Parathyroid adenoma (tissue), 2 donors: ENCODE measurements around the gene ARNT2.

ENCODE experiments used
- H2AFZ ChIP-seq: fragments of 300-600 bp; sonication (generic); one replicate; pipeline ENCODE4 v1.7.0; 2017; ENCODE audit warnings: antibody characterized with exemption, mild to moderate bottlenecking
- H3K27ac ChIP-seq: fragments of 300-600 bp; sonication (generic); one replicate; pipeline ENCODE4 v1.7.0; 2017
- H3K27me3 ChIP-seq: fragments of 300-600 bp; sonication (generic); one replicate; pipeline ENCODE4 v1.7.0; 2017; ENCODE audit warnings: low read length; ENCODE audit not compliant: control insufficient read depth, insufficient read depth
- H3K36me3 ChIP-seq: fragments of 300-600 bp; sonication (generic); one replicate; pipeline ENCODE4 v1.7.0; 2017; ENCODE audit warnings: low read length; ENCODE audit not compliant: control insufficient read depth, insufficient read depth
- H3K4me1 ChIP-seq: fragments of 300-600 bp; sonication (generic); one replicate; pipeline ENCODE4 v1.7.0; 2017; ENCODE audit warnings: control low read depth
- H3K4me2 ChIP-seq: fragments of 300-600 bp; sonication (generic); one replicate; pipeline ENCODE4 v1.7.0; 2017; ENCODE audit warnings: low read length
- H3K4me3 ChIP-seq: fragments of 300-600 bp; sonication (generic); one replicate; pipeline ENCODE4 v1.7.0; 2017; ENCODE audit warnings: low read depth, low read length
- H3K79me2 ChIP-seq: fragments of 300-600 bp; sonication (generic); one replicate; pipeline ENCODE4 v1.7.0; 2017; ENCODE audit warnings: control low read depth
- H3K9ac ChIP-seq: fragments of 300-600 bp; sonication (generic); one replicate; pipeline ENCODE4 v1.7.0; 2017; ENCODE audit warnings: mild to moderate bottlenecking
- H3K9me3 ChIP-seq: fragments of 300-600 bp; sonication (generic); one replicate; pipeline ENCODE4 v1.7.0; 2017; ENCODE audit warnings: low read length; ENCODE audit not compliant: control insufficient read depth
- CTCF ChIP-seq: fragments of 300-600 bp; sonication (generic); IDR thresholded peaks from one replicate; pipeline ENCODE4 v1.7.0; 2017; ENCODE audit warnings: antibody characterized with exemption, mild to moderate bottlenecking
- donor health status: primary hyperparathyroidism.

Gene ARNT2

GRCh38 chr15:80462836-80463512 is 58.8 kb downstream of the ARNT2 start:
- Histone ChIP-seq H3K27me3 (no peaks in the 10 kb centered on the region), H3K9me3 (no peaks in the 10 kb centered on the region), H3K9ac (no peak overlapping the region), H3K27ac (no peak overlapping the region), H3K4me3 (no peak overlapping the region), H3K36me3 (no peaks in the 10 kb centered on the region), H3K4me2 (no peak overlapping the region), H3K4me1 (no peaks in the 10 kb centered on the region), H2AFZ (no peak overlapping the region), H3K79me2 (no peaks in the 10 kb centered on the region)
- TF ChIP-seq CTCF, result no peak

GRCh38 chr15:80464951-80465625 is 60.9 kb downstream of the ARNT2 start:
- no peaks in the 10 kb centered on the region for H3K79me2 ChIP-seq
- no peak overlapping the region for H3K9ac ChIP-seq
- no peaks in the 10 kb centered on the region for H3K27me3 ChIP-seq
- TF ChIP-seq CTCF, result no peak
- H3K4me1 ChIP-seq, result no peaks in the 10 kb centered on the region
- no peak overlapping the region for H3K4me3 ChIP-seq
- no peak overlapping the region for H3K27ac ChIP-seq
- no peaks in the 10 kb centered on the region for H3K36me3 ChIP-seq
- no peak overlapping the region for H2AFZ ChIP-seq
- H3K9me3 ChIP-seq, result no peaks in the 10 kb centered on the region
- no peak overlapping the region for H3K4me2 ChIP-seq

GRCh38 chr15:80465626-80466005 is 61.4 kb downstream of the ARNT2 start:
- no peak overlapping the region for H3K4me3 ChIP-seq
- H3K4me2 ChIP-seq, result no peak overlapping the region
- H2AFZ ChIP-seq, result no peak overlapping the region
- no peak for TF ChIP-seq CTCF
- H3K4me1 ChIP-seq, result no peaks in the 10 kb centered on the region
- H3K9ac ChIP-seq, result no peak overlapping the region
- no peak overlapping the region for H3K27ac ChIP-seq
- no peaks in the 10 kb centered on the region for H3K79me2 ChIP-seq
- no peaks in the 10 kb centered on the region for H3K36me3 ChIP-seq
- no peaks in the 10 kb centered on the region for H3K9me3 ChIP-seq
- H3K27me3 ChIP-seq, result no peaks in the 10 kb centered on the region

- no peak for TF ChIP-seq CTCF
- no peaks in the 10 kb centered on the region for H3K36me3 ChIP-seq
- H3K9me3 ChIP-seq, result no peaks in the 10 kb centered on the region
- no peaks in the 10 kb centered on the region for H3K4me1 ChIP-seq
- H3K27ac ChIP-seq, result no peak overlapping the region
- H2AFZ ChIP-seq, result no peak overlapping the region
- no peak overlapping the region for H3K4me2 ChIP-seq
- no peak overlapping the region for H3K9ac ChIP-seq
- no peak overlapping the region for H3K4me3 ChIP-seq
- H3K79me2 ChIP-seq, result no peaks in the 10 kb centered on the region
- no peaks in the 10 kb centered on the region for H3K27me3 ChIP-seq
Measured at GRCh38 chr15:80466543-80466942, 62.4 kb downstream of the ARNT2 start.

- H3K79me2 ChIP-seq, result no peaks in the 10 kb centered on the region
- no peak overlapping the region for H2AFZ ChIP-seq
- H3K4me1 ChIP-seq, result no peaks in the 10 kb centered on the region
- H3K9me3 ChIP-seq, result no peaks in the 10 kb centered on the region
- no peaks in the 10 kb centered on the region for H3K36me3 ChIP-seq
- H3K4me2 ChIP-seq, result no peak overlapping the region
- H3K27ac ChIP-seq, result no peak overlapping the region
- H3K9ac ChIP-seq, result no peak overlapping the region
- H3K4me3 ChIP-seq, result no peak overlapping the region
- TF ChIP-seq CTCF, result no peak
- H3K27me3 ChIP-seq, result no peaks in the 10 kb centered on the region
Measured at GRCh38 chr15:80467311-80467714, 63.1 kb downstream of the ARNT2 start.
